Measurements from ENCODE around the gene SYT2.
"Not testable (repeated sequence)": the region's sequence is repeated elsewhere in the genome, so short reads cannot be mapped to it uniquely, and the experiment has no call there.

The SYT2 gene

DNA sequence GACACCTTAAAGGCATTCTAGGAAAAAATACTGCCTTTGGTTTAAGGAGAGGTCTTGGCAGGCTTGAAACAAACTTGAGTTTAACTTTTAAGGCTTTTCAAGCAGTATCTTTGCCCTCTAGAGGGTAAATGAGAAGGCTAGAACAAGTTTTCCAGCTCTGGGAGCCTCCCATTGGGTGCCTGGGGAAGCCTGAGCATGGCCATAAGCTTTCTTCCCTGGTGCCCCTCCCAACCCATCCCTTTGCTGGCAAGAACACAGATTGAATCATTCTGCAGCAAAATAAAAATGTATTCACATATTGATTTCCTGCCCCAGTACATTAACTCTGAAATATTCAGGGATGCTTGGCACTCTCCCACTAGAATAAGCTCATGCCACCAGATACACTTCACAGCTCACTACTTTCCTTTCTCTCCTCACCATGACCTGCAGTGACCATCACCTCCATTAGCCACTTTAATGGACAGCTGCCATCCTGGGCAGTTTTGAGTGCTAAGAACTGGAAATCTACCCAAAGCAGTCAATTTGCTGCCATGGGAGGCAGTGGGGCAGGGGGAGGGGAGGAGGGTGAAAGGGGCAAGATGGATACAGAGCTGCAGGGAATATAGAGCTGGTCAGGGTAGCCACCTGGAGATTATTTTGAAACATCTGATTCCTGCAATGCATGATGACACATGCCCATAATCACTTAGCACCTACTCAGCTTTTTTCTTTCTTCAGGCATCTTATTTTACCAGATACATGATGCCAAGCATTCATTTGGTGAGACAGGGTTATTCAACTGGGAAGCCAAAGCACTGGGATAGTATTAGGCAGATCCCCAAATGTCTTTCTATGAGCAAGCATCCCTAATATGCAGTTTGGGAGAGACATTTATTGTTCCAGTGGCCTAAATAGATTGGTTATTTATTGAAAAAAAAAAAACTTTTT lies 140.6 kb downstream of the SYT2 start:
- DNase-seq (ENCODE audit: low spot score) = no peak

DNA sequence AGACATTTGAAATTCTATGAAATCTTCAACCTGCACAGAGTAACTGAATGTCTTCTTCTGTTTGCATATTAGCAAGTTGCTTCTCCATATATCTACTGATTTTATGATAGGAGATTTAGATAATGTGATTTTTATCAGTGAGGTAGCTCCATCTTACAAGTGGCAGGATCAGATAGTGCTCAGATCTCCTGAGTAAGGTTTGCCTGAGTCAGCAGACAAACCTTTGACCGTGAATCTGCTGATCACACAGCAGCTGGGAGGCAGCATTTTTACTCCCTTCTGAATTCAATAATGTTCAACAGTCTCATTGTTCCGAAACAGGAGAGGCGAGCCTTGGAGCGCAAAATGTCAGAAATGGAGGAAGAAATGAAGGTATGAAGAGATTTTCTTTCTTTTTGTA lies 141.4 kb downstream of the SYT2 start:
- DNase-seq (ENCODE audit: low spot score) = no peak

DNA sequence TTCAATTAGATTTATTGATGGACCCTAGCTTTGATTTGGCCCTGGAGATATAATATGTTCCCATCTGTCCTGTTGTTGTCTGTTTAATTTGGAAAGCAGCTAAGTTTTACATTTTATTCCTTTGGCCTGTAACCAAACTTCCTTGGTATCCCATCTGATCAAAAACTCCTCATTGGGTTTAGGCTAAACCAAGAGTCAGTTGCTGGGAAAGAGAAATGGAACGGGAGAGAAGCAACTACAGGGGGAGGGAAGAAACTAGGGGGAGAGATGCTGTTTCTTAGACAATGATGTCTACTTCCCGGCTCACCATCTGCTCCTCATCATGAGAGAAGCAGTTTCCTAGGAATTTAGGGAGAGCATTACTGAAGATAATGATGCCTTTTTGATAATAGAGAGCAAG lies 141.8 kb downstream of the SYT2 start:
- DNase-seq (ENCODE audit: low spot score) = no peak

DNA sequence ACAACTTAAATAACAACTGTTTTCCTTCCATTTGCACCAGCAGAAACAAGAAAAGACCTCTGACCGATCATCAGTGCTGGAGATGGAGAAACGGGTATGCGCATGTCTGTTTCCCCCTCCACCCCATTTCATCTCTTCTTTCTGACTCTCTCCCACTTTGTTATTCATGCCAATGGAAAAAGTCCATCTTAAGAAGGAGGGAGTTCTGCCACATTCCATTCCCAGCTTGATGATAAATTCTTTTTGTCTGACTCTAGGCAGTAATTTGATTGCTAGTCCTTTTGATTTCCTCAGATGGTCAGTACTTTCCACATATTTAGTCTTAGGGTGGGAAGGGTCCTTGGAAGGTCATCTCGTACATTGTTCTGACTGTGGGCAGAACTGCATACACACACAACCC lies 142.5 kb downstream of the SYT2 start:
- DNase-seq (ENCODE audit: low spot score) = no peak

DNA sequence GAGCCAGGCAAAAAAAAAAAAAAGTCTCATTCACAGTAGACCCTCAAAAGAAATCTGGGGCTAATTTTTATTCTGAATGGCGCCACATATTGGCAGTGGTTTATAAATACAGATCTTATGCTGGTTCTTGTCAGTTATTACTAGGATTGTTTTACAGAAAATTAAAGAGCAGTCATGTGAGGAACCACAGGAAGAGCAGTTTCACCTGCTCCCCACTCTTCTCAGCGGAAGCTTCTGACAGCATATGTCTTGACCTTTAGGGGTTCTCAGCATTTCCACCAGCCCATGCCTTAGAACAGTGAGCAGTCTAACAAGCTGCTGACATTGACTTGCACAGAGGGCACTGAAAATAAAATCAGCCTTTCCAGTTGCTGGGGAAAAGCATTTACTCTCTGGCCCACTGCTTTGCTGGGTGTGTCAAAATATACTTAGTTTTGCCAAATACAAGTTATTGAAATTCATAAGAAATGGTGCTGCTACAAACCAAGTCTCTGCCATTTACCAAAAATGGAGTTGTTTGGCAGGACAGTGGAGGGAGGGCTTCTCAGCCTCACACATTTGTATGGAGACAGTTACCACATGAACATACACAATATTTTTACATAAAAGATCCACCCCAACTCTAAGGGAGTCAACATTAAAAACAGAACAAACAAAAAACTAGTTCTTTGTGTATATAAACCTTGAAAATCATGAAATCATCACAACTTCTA lies 144.2 kb downstream of the SYT2 start:
- DNase-seq (ENCODE audit: low spot score) = no peak

DNA sequence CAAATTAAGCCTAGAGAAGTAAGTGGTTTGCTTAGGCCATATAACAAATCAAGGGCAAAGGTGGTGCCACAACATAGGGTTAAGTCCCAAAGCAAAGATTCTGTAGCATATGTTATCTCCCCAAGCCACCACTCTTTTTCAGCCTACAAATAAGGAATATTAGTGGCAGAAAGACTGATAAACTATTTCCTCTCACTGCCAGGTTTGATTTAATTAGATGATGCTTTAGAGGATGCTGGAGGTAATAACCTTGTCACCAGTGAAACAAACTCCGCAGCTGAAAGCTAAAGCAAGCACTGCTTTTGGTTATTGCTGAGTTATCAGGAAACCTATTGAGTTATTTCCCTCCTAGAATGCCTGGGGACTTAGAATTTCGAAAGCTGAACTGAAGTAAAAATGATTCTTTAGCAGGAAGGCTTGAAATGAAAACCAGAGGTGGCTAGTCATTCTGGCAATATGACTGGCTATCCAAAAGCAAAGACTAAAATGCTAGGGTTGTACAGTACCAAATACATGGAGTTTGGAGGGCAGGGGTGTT lies 145.2 kb downstream of the SYT2 start:
- no peak for DNase-seq (ENCODE audit: low spot score)

DNA sequence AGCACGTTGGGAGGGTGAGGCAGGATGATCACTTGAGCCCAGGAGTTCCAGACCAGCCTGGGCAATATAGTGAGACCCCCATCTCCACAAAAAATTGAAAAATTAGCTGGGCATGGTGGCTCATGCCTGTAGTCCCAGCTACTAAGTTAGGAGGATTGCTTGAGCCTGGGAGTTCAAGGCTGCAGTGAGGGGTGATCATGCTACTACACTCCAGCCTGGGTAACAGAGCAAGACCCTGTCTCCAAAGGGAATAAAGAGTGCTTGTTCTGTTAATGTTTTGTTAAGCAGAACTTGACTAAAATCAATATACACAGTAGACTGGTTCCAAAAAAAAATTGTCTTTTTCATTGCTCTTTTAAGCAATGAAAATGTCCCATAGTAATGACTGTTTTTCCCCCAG lies 146.4 kb downstream of the SYT2 start:
- DNase-seq (ENCODE audit: low spot score) = no peak

DNA sequence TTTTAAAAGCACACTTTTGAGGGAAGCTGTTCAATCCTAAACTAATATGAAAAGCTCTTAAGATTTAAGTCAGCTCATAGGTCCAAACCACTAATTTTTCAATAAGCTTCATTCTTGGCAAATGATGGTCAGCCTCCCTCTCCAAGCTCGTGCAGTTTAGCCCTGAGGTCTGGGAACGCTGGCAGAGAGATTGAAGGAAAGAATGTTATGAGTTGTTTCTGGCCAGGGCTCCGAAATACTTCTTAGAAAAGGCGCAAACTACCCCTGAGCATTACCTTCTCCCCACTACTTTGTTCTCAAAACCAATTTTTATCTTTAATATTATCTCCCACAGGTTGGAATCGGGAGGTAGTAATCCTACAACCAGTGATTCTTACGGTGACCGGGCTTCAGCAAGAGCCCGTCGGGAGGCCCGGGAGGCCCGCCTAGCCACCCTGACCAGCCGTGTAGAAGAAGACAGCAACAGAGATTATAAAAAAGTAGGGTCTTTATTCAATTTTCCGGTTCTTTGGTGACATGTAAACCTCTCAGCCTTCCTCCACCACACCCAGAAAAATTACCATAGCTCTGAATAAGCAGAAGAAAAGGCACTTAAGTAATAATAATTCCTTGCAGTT lies 147.7 kb downstream of the SYT2 start:
- no peak for DNase-seq (ENCODE audit: low spot score)

DNA sequence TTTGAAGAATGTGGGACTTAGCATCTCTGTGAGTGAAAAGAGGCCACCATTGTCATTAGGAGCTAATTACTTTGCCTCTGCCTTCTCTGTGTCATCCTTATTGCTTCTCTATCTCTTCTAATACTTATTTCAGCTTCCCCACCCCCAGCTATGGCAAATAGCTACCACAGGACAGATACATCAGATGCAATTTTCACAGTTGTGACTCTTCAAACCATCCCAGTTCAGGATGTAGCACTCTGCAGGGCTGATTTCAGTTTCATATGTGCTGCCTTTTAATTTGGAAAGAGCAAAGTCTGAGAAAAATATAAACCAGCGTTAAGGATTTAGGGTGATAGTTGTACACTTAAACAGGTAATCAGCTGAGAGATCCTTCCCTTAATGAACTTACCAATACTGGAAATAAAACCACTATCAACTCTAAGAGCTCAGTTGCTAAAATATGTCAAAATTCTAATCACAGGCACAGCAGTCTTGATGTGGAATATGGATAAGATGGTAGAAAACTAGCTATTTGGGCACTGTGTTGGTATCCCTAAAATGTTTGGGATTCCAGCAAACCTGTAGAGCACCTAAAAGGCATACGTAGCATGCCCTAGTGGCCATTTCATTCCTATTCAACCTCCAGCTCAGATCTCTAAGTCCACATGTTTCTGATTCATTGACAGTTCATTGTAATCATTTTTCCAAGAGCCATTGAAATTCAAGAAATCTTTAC lies 148.4 kb downstream of the SYT2 start:
- DNase-seq (ENCODE audit: low spot score) = no peak

DNA sequence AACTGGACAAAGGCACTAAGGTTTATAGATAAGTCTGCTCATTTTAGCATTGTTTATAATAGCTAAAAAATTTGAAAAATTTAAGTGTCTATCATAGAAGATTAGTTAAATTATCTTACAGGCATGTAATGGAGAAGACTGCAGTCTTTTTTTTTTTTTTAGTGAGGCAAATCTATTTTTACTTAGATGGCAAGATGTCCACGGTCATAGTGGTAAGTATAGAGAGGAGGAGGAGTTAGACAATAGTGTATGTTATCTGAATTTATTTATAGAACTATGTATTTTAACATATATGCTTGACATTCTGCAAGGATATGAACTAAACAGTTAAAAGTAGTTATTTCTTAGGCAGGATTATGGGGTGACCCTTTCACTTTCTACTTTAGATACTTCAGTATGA lies 149.0 kb downstream of the SYT2 start:
- DNase-seq (ENCODE audit: low spot score) = no peak

DNA sequence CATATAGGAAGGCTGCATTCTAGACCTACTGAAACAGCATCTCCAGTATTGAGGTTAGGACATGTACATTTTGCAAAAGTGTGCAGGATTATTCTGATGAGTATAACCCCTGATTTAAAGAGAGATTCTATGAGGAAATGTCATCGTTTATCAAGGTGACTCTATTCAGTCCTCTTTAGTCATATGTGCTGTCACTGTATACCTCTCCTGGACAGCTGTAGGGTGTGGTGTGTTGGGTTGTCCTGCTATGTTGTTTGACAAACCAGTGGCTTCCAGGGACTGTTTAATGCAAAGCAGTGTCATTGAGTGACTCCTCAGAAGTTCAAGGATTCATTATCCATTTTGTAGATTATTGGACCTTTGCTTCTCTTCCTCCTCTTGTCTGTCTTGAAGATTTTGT lies 152.6 kb downstream of the SYT2 start:
- not testable (repeated sequence) for DNase-seq (ENCODE audit: low spot score)

DNA sequence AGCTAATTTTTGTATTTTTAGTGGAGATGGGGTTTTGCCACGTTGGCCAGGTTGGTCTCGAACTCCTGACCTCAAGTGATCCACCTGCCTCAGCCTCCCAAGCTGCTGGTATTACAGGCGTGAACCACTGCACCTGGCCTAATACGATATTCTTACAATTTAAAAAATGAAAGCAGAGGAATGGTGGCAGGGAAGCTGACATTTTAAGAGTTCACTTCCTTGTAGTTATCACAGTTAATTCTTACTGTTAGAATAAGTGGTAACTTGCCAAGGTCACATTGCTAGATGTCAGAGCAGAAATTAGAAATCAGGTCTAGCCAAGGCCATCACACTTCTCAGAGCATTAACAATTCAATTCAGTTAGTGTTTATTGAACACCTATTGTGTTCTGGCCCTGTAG lies 154.2 kb downstream of the SYT2 start:
- not testable (repeated sequence) for DNase-seq (ENCODE audit: low spot score)

DNA sequence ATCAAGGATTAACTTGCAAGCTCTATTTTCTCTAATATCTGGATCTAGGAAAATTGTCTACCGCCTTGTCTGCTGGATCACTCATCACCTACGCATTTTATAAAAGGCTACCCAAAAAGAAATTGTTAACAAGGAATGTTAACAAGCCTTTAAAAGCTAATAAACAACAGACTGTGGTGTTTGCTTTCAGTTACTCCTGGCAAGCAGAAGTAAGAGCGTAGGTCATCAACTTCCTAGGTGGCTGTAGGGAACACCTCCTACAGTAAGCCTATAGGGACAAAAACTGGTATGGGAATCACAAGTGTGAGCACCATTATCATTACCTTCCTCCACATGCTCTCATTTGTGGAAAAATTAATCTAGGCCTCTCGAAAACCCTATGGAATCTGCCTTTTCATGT lies 155.6 kb downstream of the SYT2 start:
- not testable (repeated sequence) for DNase-seq (ENCODE audit: low spot score)

DNA sequence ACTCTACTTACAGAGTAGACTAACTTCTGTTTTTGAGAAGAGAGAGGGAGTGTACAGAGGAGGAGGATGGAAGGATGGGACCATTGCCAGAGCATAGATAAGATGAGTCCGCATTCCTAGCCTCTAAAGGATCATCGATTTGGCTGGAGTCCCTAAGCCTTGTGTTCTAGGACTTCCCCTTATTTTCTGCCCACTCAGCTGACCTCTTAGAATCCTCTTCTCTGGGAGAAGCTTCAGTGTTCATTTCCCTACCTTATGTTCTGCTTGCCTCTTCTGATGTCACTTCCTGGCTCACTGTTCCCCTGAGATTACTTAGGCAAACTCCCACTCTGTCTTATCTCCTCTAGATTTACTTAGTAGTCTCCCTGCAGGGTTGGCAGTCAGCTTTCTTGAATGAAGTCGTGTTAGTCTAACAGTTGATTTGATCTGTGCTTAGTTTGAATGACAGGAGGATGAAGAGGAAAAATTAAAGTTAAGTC lies 156.7 kb downstream of the SYT2 start:
- DNase-seq (ENCODE audit: low spot score) = no peak

DNA sequence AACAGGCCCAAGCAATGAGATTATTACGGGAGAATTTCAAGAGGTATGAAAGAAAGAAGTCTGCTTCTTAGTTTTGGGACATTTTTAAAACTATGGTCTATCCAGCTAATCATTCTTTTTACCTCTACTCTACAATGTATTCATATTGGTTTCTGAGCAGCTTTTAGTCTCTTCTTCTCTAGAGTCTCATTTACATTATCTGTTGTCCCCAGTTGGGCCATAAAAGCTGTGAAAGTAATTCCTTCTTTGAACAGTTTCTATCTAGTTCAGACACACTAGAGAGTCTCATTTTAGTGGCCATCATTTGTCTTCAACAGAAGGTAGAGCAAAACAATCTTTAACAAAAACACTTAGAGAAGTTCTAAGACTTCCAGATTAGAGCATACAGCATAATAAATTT lies 157.2 kb downstream of the SYT2 start:
- not testable (repeated sequence) for DNase-seq (ENCODE audit: low spot score)

DNA sequence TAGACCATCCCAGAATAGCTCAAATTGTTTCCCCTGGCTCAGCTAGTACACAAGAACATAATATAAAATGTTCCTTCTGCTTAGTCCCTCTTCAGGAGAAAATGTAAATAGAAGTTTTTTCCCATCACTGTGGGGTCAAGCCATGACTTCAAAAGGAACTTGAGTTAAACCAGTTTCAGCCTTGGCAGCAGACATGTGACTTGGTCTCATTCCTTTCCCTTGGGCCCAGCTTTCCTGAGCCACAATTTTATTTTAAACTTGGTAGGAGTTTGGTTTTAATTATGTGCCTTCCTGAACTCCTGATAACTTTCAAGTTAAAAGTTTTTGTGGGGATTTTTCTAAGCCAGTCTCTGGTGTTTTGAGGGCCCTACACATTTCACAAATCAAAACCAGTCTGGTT lies 157.6 kb downstream of the SYT2 start:
- not testable (repeated sequence) for DNase-seq (ENCODE audit: low spot score)

DNA sequence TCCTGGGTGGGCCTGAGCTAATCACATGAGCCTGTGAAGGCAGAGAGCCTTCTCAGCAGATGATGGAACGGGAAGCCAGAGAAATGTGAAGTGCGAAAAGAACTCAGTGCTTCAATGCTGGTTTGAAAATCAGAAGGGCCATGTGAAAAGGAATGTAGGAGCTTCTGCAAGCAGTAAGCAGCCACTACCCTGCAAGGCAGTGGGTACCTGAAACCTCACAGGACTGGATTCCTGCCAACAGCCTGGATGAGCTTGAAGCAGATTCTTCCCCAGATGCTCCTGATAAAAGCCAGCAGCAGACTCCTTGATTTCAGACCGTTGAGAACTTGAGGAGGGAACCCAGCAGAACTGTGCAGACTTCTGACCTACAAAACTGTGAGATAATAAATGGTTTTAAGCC lies 158.6 kb downstream of the SYT2 start:
- no peak for DNase-seq (ENCODE audit: low spot score)

DNA sequence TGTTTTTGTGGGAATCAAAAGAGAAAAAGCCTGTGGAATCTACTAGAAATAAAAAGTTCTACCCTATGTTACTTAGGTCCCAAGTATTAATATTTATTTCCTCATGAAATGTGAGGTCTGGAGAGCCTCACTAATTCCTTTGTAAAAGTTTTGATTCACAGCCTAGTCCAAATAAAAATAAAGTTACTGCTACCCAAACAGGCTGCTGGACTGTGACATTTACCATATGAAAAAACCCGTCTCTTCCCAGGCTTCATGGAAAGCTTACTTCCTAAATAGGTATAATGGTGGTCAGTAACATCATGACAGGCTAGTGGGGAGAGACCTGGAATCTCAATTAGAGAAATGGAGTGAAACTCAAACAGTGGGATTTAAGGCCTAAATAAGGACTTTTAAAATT lies 160.2 kb downstream of the SYT2 start:
- not testable (repeated sequence) for DNase-seq (ENCODE audit: low spot score)

DNA sequence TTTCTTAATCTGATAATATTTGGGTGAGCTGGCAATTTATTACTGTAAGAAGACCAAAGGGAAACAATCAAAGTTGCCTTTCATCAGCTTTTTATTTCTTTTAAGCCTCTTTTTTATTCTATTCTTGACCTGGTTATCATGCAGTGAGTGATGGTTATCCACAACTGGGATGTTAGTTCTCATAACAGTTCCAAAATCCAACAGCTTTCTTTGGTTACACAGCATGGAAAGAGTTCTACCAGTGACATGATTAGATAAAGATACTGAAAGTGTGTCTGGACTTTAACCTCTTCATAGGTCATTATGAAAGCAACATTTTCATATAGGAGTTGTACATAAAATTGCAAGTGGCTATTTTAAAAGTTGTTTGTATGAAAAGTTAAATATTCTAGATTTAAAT lies 163.0 kb downstream of the SYT2 start:
- DNase-seq (ENCODE audit: low spot score) = no peak

DNA sequence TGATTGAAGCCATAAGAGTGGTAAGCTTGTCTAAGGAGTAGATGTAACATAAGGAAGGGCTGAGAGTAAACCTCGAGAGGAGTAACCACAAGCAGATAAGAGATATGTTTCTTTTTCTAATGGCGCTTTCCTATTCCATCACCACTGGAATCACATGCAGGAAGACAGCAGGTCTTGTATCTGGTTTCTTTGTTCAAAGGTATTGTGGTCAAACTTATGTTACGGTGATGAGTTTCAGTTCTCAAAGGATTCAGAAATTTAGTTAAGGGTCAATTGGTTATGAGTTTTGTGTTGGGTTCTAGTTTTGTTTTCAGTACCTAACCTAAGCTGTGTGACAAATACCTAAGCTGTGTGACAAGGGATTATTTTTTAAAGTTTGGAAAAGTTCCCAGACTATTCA lies 163.5 kb downstream of the SYT2 start:
- not testable (repeated sequence) for DNase-seq (ENCODE audit: low spot score)

DNA sequence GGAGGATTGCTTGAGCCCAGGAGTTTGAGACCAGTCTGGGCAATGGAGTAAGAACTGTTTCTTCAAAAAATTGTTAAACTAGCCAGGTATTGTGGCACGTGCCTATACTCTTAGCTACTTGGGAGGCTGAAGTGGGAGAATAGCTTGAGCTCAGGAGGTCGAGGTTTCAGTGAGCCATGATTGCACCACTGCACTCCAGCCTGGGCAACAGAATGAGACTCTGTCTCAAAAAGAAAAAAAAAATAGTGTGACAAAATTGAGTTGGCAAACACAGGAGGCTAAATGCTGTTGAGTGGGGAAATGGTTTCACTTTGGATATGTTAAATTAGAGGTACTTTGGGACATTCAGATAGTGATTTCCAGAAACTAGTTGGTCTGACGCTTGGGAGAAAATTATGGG lies 163.9 kb downstream of the SYT2 start:
- not testable (repeated sequence) for DNase-seq (ENCODE audit: low spot score)

All from hematopoietic multipotent progenitor cell treated with erythropoietin and hydrocortisone succinate and interleukin-3 and kit ligand, for 15 days (in vitro differentiated cells).